ENCODE results near the gene HIGD1B.

- TF ChIP-seq, protein P1, sequence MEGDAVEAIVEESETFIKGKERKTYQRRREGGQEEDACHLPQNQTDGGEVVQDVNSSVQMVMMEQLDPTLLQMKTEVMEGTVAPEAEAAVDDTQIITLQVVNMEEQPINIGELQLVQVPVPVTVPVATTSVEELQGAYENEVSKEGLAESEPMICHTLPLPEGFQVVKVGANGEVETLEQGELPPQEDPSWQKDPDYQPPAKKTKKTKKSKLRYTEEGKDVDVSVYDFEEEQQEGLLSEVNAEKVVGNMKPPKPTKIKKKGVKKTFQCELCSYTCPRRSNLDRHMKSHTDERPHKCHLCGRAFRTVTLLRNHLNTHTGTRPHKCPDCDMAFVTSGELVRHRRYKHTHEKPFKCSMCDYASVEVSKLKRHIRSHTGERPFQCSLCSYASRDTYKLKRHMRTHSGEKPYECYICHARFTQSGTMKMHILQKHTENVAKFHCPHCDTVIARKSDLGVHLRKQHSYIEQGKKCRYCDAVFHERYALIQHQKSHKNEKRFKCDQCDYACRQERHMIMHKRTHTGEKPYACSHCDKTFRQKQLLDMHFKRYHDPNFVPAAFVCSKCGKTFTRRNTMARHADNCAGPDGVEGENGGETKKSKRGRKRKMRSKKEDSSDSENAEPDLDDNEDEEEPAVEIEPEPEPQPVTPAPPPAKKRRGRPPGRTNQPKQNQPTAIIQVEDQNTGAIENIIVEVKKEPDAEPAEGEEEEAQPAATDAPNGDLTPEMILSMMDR (IDR thresholded peaks at IDR 0.05): no peak
- TF ChIP-seq POLR2A (IDR thresholded peaks at IDR 0.05): no peak
Observed at GRCh38 chr17:44807817-44808155, 39.9 kb upstream of the HIGD1B start.

Measured in body of pancreas (tissue), 4 donors.